GM12892 (cell line): ENCODE data around the gene PAM16.

Experiments
- DNase-seq: peaks from one replicate; pipeline ENCODE4 v3.0.0; 2011; ENCODE audit not compliant: insufficient read length
- FAIRE-seq: peaks from 2 replicates; lab custom pipeline; 2011; peaks lifted over from hg19 to GRCh38; lab: Jason Lieb, UNC
- POLR2A ChIP-seq: IDR thresholded peaks from 2 replicates; pipeline ENCODE4 v1.6.1; 2011; ENCODE audit warnings: low read depth, low read length, control low read depth
- POLR2AphosphoS5 ChIP-seq: IDR thresholded peaks from 2 replicates; pipeline ENCODE4 v1.6.1; 2011; ENCODE audit warnings: low read depth, low read length, control low read depth
- TAF1 ChIP-seq: IDR thresholded peaks from 2 replicates; pipeline ENCODE4 v1.6.1; 2011; ENCODE audit warnings: low read depth, mild to moderate bottlenecking, control low read depth, low read length, borderline replicate concordance

PAM16 gene

GRCh38 chr16:4381935-4382794 lies 31.0 kb upstream of the PAM16 start:
- no peak for DNase-seq
- no peak for FAIRE-seq
- TF ChIP-seq TAF1 (no peak), POLR2AphosphoS5 (no peak), POLR2A (no peak)

- no peak for DNase-seq
- TF ChIP-seq POLR2AphosphoS5 (no peak), POLR2A (no peak), TAF1 (no peak)
- FAIRE-seq, result no peak
Observed at GRCh38 chr16:4381072-4381934, 30.2 kb upstream of the PAM16 start.

- DNase-seq (no peak), FAIRE-seq (no peak)
- TF ChIP-seq POLR2AphosphoS5, result no peak
- no peak for TF ChIP-seq TAF1
- no peak for TF ChIP-seq POLR2A
Observed at GRCh38 chr16:4380119-4381063, 29.3 kb upstream of the PAM16 start.

- FAIRE-seq (no peak), DNase-seq (no peak)
- TF ChIP-seq TAF1 (no peak), POLR2A (no peak)
Observed at GRCh38 chr16:4378999-4379690, 28.0 kb upstream of the PAM16 start.

GRCh38 chr16:4378161-4378666 lies 27.1 kb upstream of the PAM16 start:
- DNase-seq (no peak), FAIRE-seq (no peak)
- TF ChIP-seq TAF1 (no peak), POLR2A (no peak), POLR2AphosphoS5 (no peak)

- DNase-seq (no peak), FAIRE-seq (no peak)
- TF ChIP-seq POLR2AphosphoS5, result no peak
- TF ChIP-seq TAF1, result no peak
- TF ChIP-seq POLR2A, result no peak
Observed at GRCh38 chr16:4377573-4378154, 26.5 kb upstream of the PAM16 start.

GRCh38 chr16:4376893-4377572 lies 25.9 kb upstream of the PAM16 start:
- TF ChIP-seq POLR2A, result no peak
- no peak for TF ChIP-seq TAF1
- no peak for TF ChIP-seq POLR2AphosphoS5
- no peak for FAIRE-seq
- no peak for DNase-seq

- FAIRE-seq, result no peak
- TF ChIP-seq TAF1 (no peak), POLR2AphosphoS5 (no peak), POLR2A (no peak)
- DNase-seq, result no peak
Observed at GRCh38 chr16:4376126-4376892, 25.2 kb upstream of the PAM16 start.

GRCh38 chr16:4375717-4376116 lies 24.6 kb upstream of the PAM16 start:
- DNase-seq (no peak), FAIRE-seq (no peak)

More at GRCh38 chr16:4375717-4376116, 24.6 kb upstream of the PAM16 start:
- TF ChIP-seq POLR2A (no peak), POLR2AphosphoS5 (no peak), TAF1 (no peak)
